ENCODE results near the gene SRCAP.

DNA sequence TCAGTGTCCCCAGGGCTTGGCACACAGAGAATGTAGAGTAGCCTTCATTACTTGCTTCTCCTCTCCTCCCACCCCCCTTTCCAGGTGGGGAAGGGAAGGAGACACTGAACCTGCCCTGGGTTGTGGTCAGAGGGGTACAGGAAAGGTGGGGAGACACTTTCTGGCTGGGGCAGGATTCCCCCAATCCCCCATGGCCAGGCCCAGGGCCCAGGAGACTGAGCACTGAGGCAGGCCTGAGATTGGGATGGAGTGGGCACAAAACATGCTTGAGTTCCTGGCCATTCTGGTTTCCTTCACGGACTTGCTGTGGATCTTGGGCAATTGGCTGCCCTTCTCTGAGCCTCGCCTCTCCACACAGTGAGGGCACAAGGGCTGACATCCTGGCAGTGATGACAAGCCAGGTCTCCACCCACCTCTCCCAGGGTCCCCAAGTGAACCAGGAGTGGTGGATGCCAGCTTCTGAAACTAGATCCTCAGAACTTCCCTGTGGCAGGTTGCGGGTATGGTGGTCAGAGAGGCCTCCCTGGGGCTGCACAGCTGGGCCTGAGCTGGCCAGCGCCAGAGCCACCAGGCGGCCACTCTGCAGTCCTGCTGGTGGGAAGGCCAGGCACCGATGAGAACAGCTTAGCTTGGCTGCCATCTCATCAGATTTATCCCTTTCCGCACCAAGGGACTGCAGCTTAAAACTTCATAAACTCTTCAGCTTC is 78.8 kb downstream of the SRCAP start:
- TF ChIP-seq CTCF (IDR thresholded peaks at IDR 0.05; ENCODE audit: control extremely low read depth in 1 of 3, insufficient read depth in 1 of 3, low read depth in 1 of 3, low read length in 3 of 3) (peak in 1 of 3 experiments; percentile 4; a peak in 1 of 4 replicates), CHD2 (IDR thresholded peaks at IDR 0.05; ENCODE audit: low read length) (no peak), POLR2A (IDR thresholded peaks at IDR 0.05; ENCODE audit: control extremely low read depth in 1 of 2, low read depth in 2 of 2, low read length in 2 of 2) (peak in 1 of 2 experiments; percentile 9; a peak in 1 of 3 replicates), BACH1 (IDR thresholded peaks at IDR 0.05; ENCODE audit: low read length) (no peak), KDM4A (IDR thresholded peaks at IDR 0.05; ENCODE audit: low read depth, low read length, severe bottlenecking) (no peak), JUN (IDR thresholded peaks at IDR 0.05; ENCODE audit: low read depth, low read length) (no peak), GABPA (IDR thresholded peaks at IDR 0.05; ENCODE audit: borderline replicate concordance, insufficient read depth, low read length) (no peak), POLR2AphosphoS5 (IDR thresholded peaks at IDR 0.05; ENCODE audit: low read depth, low read length) (no peak; the same call in 1 of the 2 replicates), PHF8 (conservative IDR thresholded peaks at IDR 0.05; ENCODE audit: low read depth, low read length) (no peak), TAF7 (optimal IDR thresholded peaks at IDR 0.05; ENCODE audit: borderline replicate concordance, low read depth, low read length) (no peak)

Data from H1 (cell line).